ENCODE data around the gene CBR1.
"Not testable (repeated sequence)": the region's sequence is repeated elsewhere in the genome, so short reads cannot be mapped to it uniquely, and the experiment has no call there.

Gene CBR1

DNA sequence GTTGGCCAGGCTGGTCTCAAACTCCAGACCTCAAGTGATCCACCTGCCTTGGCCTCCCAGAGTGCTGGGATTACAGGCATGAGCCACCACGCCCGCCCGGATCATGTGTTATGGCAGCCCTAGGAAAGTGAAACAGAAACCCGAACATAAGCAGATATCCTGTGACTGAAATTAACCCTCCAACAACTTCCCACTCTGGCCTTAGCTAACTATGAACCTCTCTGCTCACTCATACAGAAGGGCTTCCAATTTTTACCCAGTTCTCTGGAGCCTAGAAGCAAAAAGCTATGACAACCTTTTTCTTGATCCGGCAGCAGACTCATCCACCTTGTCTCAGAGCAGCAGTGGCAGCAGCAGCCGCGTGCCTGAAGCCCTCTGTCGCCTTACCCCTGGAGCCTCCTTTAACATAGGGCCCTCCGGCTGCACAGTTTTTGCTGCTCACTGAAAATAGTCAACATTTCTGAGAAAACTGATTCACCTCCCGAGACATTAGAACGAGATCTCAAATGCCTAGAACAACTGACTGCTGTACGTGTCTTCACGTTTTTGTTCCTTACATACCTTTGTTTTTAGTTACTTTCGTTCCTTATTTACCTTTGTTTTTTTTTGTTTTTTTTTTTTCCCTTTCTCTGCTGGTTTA, 9.3 kb downstream of the CBR1 start:
- DNase-seq = no peak

DNA sequence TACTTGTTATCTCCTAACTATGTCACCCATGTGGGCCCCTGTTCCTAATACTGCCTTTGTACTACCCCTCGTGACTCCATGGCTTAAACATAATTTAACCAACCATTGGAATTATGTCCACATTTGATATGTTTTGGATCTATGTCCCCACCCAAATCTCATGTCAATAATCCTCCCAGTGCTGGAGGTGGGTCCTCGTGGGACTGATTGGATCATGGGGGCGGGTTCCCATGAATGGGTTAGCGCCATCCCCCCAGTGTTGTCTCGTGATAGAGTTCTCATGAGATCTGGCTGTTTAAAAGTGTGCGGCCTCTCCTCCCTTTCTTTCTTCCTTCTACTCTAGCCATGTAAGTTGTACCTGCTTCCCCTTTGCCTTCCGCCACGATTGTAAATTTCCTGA, 9.8 kb downstream of the CBR1 start:
- no peak for DNase-seq

DNA sequence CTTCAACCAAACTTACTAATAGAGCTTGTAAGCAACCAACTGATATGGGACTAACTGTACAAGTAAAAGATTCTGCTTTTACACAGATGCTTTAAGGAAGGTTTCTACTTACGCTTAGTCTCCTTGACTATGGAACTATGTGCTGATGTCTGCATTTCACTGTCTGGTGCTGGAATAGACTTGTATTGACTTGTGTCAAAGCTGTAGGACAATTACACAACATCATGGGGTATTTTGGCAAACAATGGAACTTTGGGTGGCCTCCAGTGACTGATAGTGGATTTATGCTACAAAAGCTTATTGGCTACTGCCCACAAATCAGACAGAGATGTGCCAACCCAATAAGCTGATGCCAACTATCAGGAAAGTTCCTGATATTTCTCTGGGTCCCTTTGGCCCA, 10.6 kb downstream of the CBR1 start:
- peak in 4 of 51 donors; percentile 6 to 49 (median 17) for DNase-seq

DNA sequence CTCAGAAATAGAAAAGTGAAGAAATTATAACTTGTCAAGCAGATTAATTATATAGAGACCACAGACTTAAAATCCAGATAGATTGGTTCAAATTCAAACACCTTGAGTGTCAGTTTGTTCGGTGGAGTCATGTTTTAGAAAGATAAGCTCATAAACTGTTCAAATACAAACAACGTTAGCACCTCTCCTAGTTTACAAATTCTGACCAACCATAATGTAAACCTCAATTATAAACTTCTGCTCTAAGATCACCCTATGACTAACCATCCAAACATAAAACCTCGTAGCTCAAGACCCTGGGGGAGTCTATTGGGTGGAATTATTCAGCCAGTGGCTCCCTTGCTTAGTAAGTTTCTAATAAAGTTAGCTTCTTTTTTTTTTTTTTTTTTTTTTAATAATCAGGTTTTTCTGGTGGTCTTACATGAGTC, 12.4 kb downstream of the CBR1 start:
- no peak for DNase-seq

DNA sequence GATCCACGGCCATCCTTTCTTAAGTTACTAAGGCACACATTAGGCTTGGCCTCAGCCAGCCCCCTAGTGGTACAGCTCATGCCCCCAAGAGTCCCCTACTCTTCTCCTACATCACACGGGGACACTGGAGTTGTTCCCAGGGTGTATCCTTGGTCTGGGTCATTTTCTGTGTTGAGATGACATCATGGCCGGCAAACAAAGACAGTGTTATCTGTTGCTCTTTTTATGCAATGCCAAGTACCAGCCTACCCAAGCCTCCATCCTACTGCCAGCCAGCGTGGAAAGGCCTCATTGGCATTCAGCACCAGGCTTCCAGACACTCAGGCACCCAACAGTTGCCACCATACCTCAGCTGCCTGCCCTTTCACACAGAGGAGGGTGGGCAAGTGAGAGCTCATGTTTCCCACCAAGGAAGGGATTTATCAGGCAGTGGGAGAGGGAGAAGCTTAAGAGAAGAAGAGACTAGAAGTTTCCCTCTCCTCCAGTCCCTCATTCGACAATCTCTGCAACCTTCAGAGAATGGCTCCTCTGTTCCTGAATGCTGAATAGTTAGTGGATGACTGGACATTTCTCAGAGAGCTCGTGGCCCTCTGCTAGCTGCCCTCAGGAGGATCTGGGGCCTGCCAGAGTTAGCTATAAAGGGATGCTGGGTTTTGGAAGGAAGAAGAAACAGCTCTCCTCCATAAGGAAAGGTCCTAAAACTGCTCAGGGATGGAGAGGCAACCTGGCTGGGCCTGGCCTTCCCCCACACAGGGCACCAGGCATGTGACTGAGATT, 17.7 kb downstream of the CBR1 start:
- peak in 48 of 51 donors; percentile 15 to 95 (median 79) for DNase-seq

DNA sequence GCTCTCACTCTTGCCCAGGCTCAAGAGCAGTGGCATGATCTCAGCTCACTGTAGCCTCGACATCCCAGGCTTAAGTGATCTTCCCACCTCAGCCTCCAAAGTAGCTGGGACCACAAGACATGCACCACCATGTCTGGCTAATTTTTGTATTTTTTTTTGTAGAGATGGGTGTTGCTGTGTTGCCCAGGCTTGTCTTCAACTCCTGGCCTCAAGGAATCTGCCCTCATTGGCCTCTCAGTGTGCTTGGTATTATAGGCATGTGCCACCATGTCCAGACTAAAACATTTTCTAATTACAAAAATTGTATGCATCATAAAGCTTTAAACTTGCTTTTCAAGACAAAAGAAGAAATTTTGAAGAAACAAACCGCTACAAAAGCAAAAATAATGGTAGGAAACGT, 20.1 kb downstream of the CBR1 start:
- DNase-seq = no peak

DNA sequence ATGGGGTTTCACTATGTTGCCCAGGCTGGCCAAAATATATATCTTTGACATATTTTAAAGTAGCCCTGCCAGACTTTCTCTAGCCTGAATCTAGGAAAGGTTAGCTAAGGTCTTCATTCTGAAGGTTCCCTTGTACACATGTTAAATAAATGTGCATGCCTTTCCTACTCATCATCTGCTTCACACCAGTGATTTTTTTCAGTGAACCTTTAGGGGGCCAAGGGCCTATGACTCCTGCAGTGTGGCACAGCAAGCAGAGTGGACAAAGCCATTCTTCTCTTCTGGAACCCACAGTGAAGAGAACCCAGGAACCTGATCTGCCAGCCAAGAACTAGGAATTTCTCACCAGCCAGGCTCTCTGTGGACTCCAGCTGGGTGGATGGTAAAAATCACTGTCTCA, 22.9 kb downstream of the CBR1 start:
- no peak for DNase-seq

DNA sequence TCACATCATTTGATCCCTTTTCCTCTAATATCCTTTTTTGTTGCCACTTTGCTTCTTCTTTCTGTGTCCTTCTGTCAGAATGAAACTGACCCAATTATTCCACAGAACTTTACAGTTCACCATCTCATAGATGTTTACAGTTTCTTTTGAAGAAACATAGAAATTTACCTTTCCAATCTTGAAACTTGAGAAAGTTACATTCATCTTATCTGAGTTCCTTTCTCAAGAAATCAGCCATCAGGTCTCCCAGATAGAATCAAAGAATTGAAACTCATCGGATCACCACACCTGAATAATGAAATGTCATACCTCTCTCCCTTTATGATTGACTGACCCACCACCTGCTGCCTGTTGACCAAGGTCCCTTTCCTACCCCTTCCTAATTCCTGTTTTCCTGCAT, 23.7 kb downstream of the CBR1 start:
- no peak for DNase-seq

DNA sequence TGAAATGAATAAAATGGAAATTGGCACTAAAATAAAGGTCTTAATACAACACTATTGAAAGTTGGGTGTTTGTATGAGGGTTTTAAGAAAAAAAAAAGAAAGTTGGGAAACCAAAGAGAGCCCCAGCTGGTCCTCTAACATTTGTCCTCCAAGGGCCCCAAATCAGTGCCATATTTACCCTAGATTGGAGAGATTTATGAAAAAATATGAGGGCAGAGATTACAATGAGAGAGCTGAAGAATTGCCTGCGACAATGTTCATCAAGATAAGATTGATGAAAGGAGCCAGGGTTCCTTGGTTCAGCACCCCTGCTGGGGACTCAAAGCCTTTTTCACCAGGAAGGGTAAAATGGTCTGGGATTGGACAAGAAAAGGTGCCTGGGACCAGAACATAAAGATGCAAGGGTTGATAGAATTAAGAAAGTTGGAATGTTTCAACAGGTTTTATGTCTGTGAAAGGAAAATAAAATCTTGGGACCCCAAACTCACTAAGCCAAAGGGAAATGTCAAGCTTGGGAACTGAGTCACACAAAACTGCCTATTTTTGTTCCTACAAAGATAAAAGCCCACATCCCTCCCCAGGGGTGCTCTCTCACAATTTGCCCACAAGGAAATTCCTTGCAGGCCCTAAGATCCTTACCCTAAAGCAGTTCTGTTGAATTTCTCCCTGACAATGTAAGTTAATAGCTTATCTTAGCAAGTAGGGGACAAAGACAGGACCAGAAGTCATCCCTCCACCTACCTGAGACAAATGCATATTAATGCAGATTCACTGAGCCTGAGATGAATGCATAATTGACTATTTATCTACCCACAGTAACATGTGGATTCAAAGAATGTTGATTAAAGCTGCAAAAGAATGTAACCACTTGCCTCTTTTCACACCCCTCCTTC, 26.8 kb downstream of the CBR1 start:
- DNase-seq = no peak

DNA sequence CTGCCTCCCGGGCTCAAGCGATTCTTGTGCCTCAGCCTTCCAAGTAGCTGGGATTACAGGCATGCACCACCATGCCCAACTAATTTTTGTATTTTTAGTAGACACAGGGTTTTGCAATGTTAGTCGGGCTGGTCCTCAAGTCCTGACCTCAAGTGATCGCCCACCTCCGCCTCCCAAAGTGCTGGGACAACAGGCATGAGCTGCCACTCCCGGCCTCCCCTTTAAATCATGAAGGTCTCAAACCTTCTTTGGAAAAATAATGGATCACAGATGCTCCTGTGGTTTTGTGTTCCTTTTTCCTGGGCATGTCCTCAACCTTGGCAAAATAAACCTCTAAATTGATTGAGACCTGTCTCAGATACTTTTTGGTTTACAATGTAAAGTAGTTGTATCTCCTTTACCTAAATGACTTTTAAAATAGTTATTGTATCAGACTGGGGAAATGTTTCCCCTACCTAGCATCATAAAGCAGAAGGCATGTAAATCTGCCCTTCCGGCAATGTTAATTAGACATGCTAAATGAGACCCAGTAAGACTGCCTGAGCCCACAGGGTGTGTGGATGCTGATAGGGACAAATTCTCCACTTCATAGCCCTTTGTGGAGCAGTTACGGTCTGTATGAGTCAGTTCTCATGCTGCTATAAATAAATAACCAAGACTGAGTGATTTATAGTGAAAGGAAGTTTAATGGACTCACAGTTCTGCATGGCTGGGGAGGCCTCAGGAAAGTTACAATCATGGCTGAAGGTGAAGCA, 27.8 kb downstream of the CBR1 start:
- DNase-seq = no peak

DNA sequence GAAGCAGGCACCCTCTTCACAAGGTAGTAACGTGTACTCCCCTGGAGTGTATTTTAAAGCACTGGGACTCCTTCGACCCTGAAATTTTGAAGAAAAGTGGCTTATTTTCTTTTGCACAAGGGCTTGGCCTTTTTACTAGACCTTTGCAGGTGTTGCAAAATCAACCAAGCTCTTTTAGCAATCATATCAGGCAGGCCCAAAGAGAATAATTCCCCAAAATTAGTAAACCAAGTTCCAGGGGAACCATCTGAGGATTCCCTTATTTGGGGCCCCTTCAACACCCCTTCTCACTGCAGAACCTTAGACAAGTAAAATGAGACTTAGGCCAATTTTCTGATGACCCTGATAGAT, 28.3 kb downstream of the CBR1 start:
- no peak for DNase-seq

DNA sequence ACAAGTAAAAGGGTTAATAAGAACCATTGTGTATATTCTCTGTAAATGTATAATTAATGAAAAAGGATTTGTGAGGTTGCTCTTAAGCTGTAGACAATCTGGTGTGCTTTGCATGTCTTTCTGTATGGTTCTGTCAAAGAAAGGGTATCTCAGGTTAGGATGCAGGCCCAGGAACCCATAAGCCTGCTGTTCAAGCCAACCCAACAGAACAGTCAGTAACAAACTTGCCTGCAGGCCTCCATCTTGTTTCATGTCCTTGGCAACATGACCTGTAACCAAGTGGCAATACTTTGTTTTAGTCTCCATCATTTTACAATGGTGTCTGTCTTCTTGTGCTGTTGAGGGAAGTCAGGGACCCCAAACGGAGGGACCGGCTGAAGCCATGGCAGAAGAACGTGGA, 29.2 kb downstream of the CBR1 start:
- DNase-seq = no peak

DNA sequence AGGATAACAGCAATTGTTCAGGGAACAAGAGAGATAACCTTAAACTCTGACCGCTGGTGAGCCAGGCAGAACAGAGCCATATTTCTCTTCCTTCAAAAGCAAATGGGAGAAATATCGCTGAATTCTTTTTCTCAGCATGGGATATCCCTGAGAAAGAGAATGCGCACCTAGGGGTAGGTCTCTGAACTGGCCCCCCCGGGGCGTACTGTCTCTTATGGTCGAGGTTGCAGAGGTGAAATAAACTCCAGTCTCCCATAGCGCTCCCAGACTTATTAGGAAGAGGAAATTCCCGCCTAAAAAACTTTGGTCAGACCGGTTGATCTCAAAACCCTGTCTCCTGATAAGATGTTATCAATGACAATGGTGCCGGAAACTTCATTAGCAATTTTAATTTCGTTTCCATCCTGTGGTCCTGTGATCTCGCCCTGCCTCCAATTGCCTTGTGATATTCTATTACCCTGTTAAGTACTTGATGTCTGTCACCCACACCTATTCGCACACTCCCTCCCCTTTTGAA, 29.9 kb downstream of the CBR1 start:
- not testable (repeated sequence) for DNase-seq

DNA sequence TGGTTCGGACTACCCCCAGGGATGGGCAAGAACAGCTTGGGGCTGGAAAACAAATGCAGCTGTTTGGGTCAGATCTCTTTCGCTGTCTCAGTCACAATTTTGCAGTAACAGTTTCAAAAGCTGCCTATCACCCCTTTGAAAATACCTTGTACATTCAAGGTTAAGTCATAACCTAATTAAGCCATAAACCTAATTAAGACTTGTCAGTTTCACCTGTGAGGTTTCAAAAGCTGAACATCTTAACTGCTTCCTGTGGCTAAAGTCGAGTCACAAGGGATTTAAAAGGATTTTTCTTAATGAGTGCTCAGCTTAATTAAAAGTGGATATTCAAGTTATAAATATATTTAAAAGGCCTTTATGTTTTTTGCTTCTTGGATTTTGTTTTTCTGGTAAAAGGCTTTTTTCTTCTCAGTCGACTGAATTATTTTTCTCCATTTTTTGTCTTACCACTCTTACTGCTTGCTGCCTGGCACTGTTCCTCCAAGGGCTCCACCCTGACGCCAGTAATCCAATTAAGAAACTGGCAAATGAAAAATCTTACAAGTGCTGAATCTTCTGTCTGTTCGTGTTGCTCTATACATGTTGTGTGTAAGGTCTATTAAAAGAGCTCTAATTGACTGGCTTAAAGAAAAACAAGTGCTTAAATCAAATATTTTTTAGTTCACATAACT, 31.3 kb downstream of the CBR1 start:
- DNase-seq = no peak

DNA sequence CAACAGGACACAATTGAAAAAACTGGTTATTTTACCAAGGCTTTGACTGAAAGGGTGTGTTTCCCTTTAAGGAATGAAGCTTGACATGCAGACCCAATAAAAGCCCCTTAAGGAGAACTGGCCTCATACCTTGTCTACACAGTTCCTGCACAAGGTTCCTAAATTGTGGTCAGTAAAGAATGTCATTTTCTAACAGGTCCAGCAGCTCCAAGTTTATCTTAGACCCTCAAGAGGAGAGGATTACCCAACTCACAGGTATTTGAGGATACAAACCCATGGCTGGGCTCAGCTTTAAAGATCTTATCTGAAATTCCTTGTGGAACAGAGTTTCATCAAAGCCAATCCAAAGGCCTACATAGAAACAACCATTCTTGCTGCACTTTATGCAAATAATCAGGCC, 33.6 kb downstream of the CBR1 start:
- DNase-seq = no peak

DNA sequence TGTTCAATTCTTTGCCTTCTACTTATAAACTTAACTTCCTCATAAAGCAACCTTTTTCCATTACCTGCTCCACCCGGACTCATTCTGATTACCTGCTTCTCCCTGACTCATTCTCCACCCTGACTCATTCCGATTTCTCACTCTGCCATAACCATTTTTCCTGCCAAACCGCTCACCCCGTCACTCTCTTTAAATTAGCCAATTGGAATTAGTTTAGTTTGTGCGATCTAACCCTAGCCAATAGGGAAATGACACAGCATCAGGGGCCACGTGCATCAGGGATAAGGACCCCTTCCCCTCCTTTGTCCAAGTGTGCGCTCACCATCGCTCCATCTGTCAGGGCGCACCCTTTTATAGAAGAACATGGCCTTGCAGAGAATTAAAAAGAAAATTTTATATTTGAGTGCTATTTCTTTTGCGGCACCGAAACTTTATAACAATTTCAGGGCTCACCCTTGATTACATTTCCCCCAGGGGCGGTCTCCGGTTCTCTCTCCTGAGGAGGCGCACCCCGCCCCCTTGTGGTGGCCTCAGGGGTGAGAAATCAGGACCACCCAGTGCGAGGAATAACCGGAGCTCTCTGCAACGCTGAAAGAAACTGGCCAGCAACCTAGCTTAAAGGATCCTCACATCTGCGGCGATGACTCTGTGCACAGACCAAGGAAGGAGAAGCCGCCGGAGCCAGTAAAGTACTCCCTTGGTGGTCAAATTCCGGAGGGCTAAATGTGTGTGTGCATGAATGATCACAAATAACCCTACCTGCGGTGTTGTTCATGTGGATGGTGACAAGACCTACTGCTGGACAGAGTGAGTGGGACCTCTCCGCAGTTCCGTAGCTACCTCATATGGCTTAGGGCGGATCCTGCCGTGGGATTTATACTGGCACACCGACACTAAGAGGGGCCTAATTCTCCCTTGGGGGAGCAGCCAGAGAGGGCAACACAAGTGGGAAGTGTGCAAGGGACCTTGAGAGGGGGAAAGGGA, 34.8 kb downstream of the CBR1 start:
- DNase-seq = peak in 49 of 51 donors; percentile 9 to 87 (median 64)

DNA sequence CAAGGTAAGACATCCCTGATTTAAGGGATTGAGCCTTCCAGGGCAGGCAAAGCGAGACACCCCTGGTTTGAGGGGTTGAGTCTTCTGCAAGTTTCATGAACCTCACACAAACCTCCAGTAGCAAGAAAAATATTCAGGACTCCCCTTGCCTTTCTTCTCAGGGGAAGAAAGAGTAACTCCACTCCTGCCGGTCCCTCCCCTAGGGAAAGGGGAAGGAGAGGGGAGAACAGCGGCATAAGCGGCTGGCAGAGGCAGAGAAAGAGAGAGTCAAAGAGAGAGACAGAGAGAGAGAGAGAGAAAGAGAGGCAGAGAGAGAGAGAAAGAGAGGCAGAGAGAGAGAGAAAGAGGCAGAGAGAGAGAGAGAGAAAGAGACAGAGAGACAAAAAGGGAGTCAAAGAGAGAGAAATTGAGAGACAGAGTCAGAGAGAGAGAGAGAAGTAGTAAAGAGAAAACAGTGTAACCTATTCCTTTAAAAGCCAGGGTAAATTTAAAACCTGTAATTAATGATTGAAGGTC, 35.6 kb downstream of the CBR1 start:
- DNase-seq = peak in 3 of 51 donors; percentile 5 to 41 (median 27)

DNA sequence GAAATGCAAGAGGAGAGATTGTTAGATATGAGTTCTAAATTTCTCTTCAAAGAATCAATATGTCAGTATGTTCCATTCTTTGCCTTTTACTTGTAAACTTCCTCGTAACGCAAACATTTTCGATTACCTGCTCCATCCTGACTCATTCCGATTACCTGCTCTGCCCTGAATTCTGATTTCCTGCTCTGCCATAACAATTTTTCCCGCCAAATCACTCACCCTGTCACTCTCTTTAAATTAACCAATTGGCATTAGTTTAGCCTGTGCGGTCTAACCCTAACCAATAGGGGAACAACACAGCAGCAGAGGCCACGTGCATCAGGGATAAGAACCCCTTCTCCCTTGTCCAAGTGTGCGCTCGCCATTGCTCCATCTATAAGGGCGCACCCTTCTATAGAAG, 40.0 kb downstream of the CBR1 start:
- no peak for DNase-seq

DNA sequence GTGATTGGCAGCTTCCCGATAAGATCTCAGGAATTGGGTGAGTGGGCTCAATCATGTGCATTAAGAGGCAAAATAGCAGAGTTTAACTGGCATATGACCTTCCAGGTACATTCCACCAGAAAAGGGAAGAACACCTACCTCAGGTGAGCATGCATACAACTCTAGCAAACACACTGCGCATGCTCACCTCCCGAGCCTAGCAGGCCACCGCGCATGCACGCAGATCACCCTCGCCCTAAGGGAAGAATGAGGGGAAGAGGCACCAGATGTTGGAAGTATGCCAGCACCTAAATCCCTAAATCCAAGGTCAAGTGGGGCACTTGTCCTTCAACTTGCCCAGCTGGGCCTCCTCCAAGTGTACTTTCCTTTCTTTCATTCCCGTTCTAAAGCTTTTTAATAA, 41.4 kb downstream of the CBR1 start:
- no peak for DNase-seq

All from hypothalamus (tissue), 51 donors.